DMS 273 (cell line): ENCODE results near the gene NOTCH2.
A peak's percentile ranks its signal among the peaks of the same experiment; 100 is the strongest.
"Not testable (repeated sequence)": the region's sequence is repeated elsewhere in the genome, so short reads cannot be mapped to it uniquely, and the experiment has no call there.

Source experiments
- DNase-seq: peaks from one replicate; lab custom pipeline; 2025; ENCODE audit not compliant: unreplicated experiment; lab: John Stamatoyannopoulos, UW

NOTCH2 gene

GRCh38 chr1:120069067-120069919 is at the start of gene NOTCH2:
Gene NOTCH2 (minus strand): TSS chr1:120069662. CDS start chr1:120069406, 256 bp downstream.
- DNase-seq, result peak; percentile 76

- peak; percentile 38 for DNase-seq
These were observed 48.1 kb upstream of the NOTCH2 start for GRCh38 chr1:120117371-120118177.

GRCh38 chr1:120116094-120116493 is 46.6 kb upstream of the NOTCH2 start:
- DNase-seq, result not testable (repeated sequence)

- DNase-seq, result not testable (repeated sequence)
These were observed 43.7 kb upstream of the NOTCH2 start for GRCh38 chr1:120113134-120113533.

- DNase-seq, result not testable (repeated sequence)
These were observed 42.8 kb upstream of the NOTCH2 start for GRCh38 chr1:120112212-120112611.

- not testable (repeated sequence) for DNase-seq
These were observed 42.3 kb upstream of the NOTCH2 start for GRCh38 chr1:120111771-120112170.

GRCh38 chr1:120111008-120111407 is 41.5 kb upstream of the NOTCH2 start:
- DNase-seq, result not testable (repeated sequence)

- DNase-seq, result not testable (repeated sequence)
These were observed 40.2 kb upstream of the NOTCH2 start for GRCh38 chr1:120109656-120110055.

GRCh38 chr1:120109180-120109579 is 39.7 kb upstream of the NOTCH2 start:
- not testable (repeated sequence) for DNase-seq

- DNase-seq, result not testable (repeated sequence)
These were observed 35.8 kb upstream of the NOTCH2 start for GRCh38 chr1:120105288-120105687.

- DNase-seq, result not testable (repeated sequence)
These were observed 34.3 kb upstream of the NOTCH2 start for GRCh38 chr1:120103768-120104167.

GRCh38 chr1:120101593-120101992 is 32.1 kb upstream of the NOTCH2 start:
- not testable (repeated sequence) for DNase-seq

- DNase-seq, result not testable (repeated sequence)
These were observed 31.1 kb upstream of the NOTCH2 start for GRCh38 chr1:120100590-120100989.

GRCh38 chr1:120098986-120099759 is 29.7 kb upstream of the NOTCH2 start:
- DNase-seq, result not testable (repeated sequence)

- DNase-seq, result not testable (repeated sequence)
These were observed 27.6 kb upstream of the NOTCH2 start for GRCh38 chr1:120096981-120097545.

GRCh38 chr1:120093548-120094181 is 24.2 kb upstream of the NOTCH2 start:
- DNase-seq, result not testable (repeated sequence)

- DNase-seq, result not testable (repeated sequence)
These were observed 23.1 kb upstream of the NOTCH2 start for GRCh38 chr1:120092232-120093218.

- not testable (repeated sequence) for DNase-seq
These were observed 21.4 kb upstream of the NOTCH2 start for GRCh38 chr1:120090830-120091229.

GRCh38 chr1:120087959-120088358 is 18.5 kb upstream of the NOTCH2 start:
- not testable (repeated sequence) for DNase-seq
